ENCODE data around the gene QSOX2.

The QSOX2 gene

GRCh38 chr9:136275655-136276429, 30.2 kb upstream of the QSOX2 start:
- CTCF ChIA-PET = interaction anchor here (0.6 to 0.9 kb wide), 2 partner anchors 50 to 186 kb away, joined by 3 to 5 read pairs; no protein-coding TSS in a partner anchor
- POLR2A ChIA-PET = interaction anchor here (1.0 kb wide), 1 partner anchor 14 kb away, joined by 3 read pairs; no protein-coding TSS in a partner anchor
- Histone ChIP-seq H3K36me3 (ENCODE audit: control insufficient read depth in 2 of 2, insufficient read depth in 1 of 2, low read length in 2 of 2) (no peaks in the 10 kb centered on the region), H3K9me3 (ENCODE audit: control insufficient read depth, insufficient read depth, low read depth, low read length) (no peaks in the 10 kb centered on the region), H3K4me1 (ENCODE audit: control insufficient read depth, insufficient read depth, low read length) (no peaks in the 10 kb centered on the region), H3K27ac (ENCODE audit: extremely low read depth, low read depth, low read length) (no peak overlapping the region), H3K4me3 (ENCODE audit: low read depth, low read length) (no peak overlapping the region)
- TF ChIP-seq GLIS2 (tag by site-specific recombination; IDR thresholded peaks at IDR 0.05) = peak; percentile 12; the same call in 1 of the 2 replicates
- no peak for TF ChIP-seq SP2 (tag by site-specific recombination; IDR thresholded peaks at IDR 0.05)
- TF ChIP-seq ZNF792 (tag by site-specific recombination; IDR thresholded peaks at IDR 0.05) = no peak
- 0 out of 2 replicates have a peak, but pooled peaks have one; percentile 1 for TF ChIP-seq ZFHX2 (tag by site-specific recombination; conservative IDR thresholded peaks at IDR 0.05)
- TF ChIP-seq ZIC2 (tag by site-specific recombination; IDR thresholded peaks at IDR 0.05) = peak; percentile 83
- TF ChIP-seq PRDM10 (tag by site-specific recombination; IDR thresholded peaks at IDR 0.05) = peak; percentile 79

- Histone ChIP-seq H3K36me3 (ENCODE audit: control insufficient read depth in 2 of 2, insufficient read depth in 1 of 2, low read length in 2 of 2) (no peaks in the 10 kb centered on the region), H3K27ac (ENCODE audit: extremely low read depth, low read depth, low read length) (no peak overlapping the region), H3K4me3 (ENCODE audit: low read depth, low read length) (no peak overlapping the region), H3K4me1 (ENCODE audit: control insufficient read depth, insufficient read depth, low read length) (no peaks in the 10 kb centered on the region), H3K9me3 (ENCODE audit: control insufficient read depth, insufficient read depth, low read depth, low read length) (no peaks in the 10 kb centered on the region)
- POLR2A ChIA-PET = no interaction called here
- TF ChIP-seq, protein P1, sequence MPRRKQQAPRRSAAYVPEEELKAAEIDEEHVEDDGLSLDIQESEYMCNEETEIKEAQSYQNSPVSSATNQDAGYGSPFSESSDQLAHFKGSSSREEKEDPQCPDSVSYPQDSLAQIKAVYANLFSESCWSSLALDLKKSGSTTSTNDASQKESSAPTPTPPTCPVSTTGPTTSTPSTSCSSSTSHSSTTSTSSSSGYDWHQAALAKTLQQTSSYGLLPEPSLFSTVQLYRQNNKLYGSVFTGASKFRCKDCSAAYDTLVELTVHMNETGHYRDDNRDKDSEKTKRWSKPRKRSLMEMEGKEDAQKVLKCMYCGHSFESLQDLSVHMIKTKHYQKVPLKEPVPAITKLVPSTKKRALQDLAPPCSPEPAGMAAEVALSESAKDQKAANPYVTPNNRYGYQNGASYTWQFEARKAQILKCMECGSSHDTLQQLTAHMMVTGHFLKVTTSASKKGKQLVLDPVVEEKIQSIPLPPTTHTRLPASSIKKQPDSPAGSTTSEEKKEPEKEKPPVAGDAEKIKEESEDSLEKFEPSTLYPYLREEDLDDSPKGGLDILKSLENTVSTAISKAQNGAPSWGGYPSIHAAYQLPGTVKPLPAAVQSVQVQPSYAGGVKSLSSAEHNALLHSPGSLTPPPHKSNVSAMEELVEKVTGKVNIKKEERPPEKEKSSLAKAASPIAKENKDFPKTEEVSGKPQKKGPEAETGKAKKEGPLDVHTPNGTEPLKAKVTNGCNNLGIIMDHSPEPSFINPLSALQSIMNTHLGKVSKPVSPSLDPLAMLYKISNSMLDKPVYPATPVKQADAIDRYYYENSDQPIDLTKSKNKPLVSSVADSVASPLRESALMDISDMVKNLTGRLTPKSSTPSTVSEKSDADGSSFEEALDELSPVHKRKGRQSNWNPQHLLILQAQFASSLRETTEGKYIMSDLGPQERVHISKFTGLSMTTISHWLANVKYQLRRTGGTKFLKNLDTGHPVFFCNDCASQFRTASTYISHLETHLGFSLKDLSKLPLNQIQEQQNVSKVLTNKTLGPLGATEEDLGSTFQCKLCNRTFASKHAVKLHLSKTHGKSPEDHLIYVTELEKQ (tag by site-specific recombination; IDR thresholded peaks at IDR 0.05; ENCODE audit: borderline replicate concordance) = no peak
- TF ChIP-seq ZFHX2 (tag by site-specific recombination; conservative IDR thresholded peaks at IDR 0.05) (peak; percentile 89), ZBTB6 (tag by site-specific recombination; IDR thresholded peaks at IDR 0.05) (no peak), EGR2 (tag by site-specific recombination; IDR thresholded peaks at IDR 0.05; ENCODE audit: low read depth) (peak; percentile 60), PRDM10 (tag by site-specific recombination; IDR thresholded peaks at IDR 0.05) (no peak), ZNF140 (tag by site-specific recombination; IDR thresholded peaks at IDR 0.05) (no peak), KLF7 (tag by site-specific recombination; IDR thresholded peaks at IDR 0.05; ENCODE audit: borderline replicate concordance) (no peak), ZNF792 (tag by site-specific recombination; IDR thresholded peaks at IDR 0.05) (no peak), ZNF175 (tag by site-specific recombination; IDR thresholded peaks at IDR 0.05) (no peak)
- CTCF ChIA-PET = interaction anchor here (1.1 kb wide), 1 partner anchor 9 kb away, joined by 3 read pairs; no protein-coding TSS in a partner anchor
These were observed 29.4 kb upstream of the QSOX2 start for GRCh38 chr9:136274786-136275654.

All from HEK293 (cell line).